ENCODE data around the gene ZC3H12A.

DNA sequence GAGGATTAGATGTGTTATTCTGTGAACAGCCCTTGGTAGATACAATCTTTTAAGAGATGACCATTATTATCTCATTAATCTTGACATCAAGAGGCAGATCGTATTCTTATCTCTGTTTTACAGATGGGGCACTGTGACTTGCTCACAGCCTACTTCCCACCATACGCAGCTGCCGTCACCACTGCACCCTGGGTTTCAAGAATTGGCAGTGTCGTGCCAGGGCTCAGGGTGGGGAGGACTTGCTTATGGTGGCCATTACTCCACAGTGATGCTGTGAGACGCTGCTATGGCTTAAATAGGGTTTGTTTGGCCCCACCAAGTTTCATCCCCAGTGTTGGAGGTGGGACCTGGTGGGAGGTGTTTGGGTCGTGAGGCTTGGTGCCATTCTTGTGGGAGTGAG lies 45.4 kb upstream of the ZC3H12A start:
- TF ChIP-seq, protein P1, sequence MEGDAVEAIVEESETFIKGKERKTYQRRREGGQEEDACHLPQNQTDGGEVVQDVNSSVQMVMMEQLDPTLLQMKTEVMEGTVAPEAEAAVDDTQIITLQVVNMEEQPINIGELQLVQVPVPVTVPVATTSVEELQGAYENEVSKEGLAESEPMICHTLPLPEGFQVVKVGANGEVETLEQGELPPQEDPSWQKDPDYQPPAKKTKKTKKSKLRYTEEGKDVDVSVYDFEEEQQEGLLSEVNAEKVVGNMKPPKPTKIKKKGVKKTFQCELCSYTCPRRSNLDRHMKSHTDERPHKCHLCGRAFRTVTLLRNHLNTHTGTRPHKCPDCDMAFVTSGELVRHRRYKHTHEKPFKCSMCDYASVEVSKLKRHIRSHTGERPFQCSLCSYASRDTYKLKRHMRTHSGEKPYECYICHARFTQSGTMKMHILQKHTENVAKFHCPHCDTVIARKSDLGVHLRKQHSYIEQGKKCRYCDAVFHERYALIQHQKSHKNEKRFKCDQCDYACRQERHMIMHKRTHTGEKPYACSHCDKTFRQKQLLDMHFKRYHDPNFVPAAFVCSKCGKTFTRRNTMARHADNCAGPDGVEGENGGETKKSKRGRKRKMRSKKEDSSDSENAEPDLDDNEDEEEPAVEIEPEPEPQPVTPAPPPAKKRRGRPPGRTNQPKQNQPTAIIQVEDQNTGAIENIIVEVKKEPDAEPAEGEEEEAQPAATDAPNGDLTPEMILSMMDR (IDR thresholded peaks at IDR 0.05; ENCODE audit: low read depth, low read length, missing input control): no peak
- TF ChIP-seq, protein P2, sequence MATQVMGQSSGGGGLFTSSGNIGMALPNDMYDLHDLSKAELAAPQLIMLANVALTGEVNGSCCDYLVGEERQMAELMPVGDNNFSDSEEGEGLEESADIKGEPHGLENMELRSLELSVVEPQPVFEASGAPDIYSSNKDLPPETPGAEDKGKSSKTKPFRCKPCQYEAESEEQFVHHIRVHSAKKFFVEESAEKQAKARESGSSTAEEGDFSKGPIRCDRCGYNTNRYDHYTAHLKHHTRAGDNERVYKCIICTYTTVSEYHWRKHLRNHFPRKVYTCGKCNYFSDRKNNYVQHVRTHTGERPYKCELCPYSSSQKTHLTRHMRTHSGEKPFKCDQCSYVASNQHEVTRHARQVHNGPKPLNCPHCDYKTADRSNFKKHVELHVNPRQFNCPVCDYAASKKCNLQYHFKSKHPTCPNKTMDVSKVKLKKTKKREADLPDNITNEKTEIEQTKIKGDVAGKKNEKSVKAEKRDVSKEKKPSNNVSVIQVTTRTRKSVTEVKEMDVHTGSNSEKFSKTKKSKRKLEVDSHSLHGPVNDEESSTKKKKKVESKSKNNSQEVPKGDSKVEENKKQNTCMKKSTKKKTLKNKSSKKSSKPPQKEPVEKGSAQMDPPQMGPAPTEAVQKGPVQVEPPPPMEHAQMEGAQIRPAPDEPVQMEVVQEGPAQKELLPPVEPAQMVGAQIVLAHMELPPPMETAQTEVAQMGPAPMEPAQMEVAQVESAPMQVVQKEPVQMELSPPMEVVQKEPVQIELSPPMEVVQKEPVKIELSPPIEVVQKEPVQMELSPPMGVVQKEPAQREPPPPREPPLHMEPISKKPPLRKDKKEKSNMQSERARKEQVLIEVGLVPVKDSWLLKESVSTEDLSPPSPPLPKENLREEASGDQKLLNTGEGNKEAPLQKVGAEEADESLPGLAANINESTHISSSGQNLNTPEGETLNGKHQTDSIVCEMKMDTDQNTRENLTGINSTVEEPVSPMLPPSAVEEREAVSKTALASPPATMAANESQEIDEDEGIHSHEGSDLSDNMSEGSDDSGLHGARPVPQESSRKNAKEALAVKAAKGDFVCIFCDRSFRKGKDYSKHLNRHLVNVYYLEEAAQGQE (IDR thresholded peaks at IDR 0.05): no peak
- TF ChIP-seq HNF4G (IDR thresholded peaks at IDR 0.05): no peak
- no peak for TF ChIP-seq TAF1 (conservative IDR thresholded peaks at IDR 0.05)
